GM19324 (cell line): ENCODE data around the gene DNASE1L1.
A peak's percentile ranks its signal among the peaks of the same experiment; 100 is the strongest.
"Not testable (repeated sequence)": the region's sequence is repeated elsewhere in the genome, so short reads cannot be mapped to it uniquely, and the experiment has no call there.

Experiments used
- ATAC-seq: cut with Tn5 transposase; IDR thresholded peaks from one replicate; pipeline ENCODE4 v1.9.1; 2021; ENCODE audit warnings: mild to moderate bottlenecking, moderate library complexity; ENCODE audit not compliant: unreplicated experiment, low FRiP score

The DNASE1L1 gene

GRCh38 chrX:154411981-154412340, 2.9 kb upstream of the DNASE1L1 start:
- ATAC-seq: peak; percentile 66

DNA sequence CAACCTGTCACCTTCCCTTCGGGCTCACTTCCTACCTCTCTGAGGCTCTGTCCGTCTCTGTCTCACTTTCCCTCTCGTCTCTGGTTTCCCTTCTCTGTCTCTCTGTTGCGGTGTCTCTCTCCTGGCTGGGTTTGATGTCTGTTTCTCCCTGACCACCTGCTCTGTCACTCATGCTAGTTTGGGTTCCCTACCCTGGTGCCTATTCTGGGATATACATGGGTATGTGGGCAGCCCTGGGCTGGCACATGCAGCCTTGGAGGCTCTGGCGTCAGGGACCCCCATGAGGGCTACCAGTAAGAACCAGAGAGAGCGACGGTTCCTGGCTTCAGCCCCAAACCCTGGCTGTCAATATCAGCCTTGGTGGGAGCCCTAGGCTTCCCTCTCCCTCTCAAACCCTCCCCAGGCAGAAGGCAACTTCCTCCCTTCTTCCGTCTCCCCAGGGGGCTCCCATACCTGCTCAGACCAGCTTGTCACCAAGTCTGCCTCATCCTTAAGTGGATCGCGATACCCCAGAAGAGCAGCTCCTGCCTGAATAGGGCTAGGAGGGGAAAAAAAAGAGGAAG, 314 bp downstream of the DNASE1L1 start:
- ATAC-seq: no peak

DNA sequence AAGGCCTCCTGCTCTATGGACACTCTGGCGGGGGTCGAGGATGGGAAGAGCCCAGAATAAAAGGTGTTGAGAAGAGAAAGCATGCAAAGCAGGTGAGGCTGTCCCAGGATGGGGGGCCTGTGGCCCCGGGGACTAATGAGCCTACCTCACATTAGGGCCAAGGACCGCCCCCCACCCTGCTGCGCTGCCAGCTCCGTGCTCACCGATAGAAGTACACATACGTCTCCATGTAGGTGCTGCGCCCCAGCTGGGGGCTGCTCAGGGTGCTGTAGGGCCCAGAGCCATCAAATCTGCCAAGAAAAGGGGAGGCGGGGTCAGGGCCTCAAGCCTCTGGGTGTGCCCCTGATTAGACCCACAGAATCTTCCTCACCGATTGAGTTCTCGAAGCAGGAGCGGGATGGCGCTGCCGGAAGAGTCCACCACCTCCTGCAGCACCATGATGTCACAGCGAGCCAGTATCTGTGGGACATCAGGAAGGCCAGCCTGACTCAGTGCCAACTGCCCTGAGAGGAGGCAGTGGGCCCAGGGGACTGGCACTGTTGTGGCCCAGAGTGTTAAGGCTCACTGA, 4.3 kb downstream of the DNASE1L1 start:
- no peak for ATAC-seq

DNA sequence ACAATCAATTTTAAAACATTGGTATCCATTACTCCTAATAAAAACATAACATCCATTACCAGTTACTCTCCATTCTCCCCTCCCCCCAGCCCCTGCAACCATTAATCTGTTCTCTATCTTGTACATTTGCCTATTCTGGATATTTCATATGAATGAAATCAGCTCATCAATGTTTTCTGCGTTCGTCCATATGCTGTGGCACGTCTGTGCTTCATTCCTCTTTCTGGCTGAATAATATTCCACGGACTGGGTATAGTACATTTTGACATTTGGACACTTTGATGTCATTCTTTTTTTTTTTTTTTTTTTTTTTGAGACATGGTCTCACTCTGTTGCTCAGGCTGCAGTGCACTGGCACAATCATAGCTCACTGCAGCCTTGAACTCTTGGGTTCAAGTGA, 5.2 kb downstream of the DNASE1L1 start:
- ATAC-seq: no peak

- ATAC-seq: no peak
These were observed 5.9 kb downstream of the DNASE1L1 start for GRCh38 chrX:154403192-154403591.

GRCh38 chrX:154402622-154403127, 6.4 kb downstream of the DNASE1L1 start:
- ATAC-seq: no peak

- no peak for ATAC-seq
These were observed 7.0 kb downstream of the DNASE1L1 start for GRCh38 chrX:154401918-154402621.

GRCh38 chrX:154401045-154401799, 7.8 kb downstream of the DNASE1L1 start:
- ATAC-seq: no peak

DNA sequence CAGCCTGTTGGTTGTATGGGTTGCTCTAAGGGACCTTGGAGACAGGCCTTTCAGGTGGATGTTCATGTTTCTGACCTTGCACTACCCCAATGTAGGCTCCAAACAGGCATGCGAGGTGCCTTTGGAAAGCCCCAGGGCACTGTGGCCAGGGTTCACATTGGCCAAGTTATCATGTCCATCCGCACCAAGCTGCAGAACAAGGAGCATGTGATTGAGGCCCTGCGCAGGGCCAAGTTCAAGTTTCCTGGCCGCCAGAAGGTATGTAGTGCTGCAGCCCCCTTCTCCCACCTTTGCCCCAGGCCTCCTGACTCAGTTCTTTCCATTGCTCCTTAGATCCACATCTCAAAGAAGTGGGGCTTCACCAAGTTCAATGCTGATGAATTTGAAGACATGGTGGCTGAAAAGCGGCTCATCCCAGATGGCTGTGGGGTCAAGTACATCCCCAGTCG, 8.7 kb downstream of the DNASE1L1 start:
- not testable (repeated sequence) for ATAC-seq

DNA sequence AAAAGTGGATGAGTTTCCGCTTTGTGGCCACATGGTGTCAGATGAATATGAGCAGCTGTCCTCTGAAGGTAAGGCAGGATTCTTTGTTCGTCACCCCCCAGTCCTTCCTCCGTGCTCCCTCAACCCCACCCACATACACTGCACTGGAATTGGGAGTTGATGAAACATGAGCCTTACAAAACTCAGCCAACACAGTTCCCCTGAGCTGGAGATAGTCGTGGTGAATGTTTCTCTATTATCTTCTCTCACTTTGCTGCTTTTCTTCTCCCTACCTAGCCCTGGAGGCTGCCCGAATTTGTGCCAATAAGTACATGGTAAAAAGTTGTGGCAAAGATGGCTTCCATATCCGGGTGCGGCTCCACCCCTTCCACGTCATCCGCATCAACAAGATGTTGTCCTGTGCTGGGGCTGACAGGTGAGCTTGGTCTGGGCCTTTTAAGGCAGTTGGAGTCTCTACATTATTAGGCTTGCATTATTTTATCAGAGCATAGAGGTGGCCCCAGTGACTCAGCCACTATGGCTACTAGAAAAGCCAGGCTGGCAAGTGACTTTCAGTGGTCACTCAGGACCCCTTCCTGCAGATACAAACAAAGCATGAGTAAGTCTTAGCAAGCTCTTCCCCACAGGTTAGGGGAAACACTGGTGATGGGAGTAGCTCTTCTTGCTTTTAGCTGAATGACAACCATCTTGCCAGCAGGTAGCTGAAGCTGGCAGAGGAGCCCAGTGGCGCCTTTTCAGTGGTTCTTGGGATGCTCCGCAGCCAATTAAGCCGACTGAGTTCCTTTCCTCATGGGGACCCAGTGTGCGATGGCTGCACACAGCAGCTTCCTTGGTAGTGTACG, 9.3 kb downstream of the DNASE1L1 start:
- ATAC-seq: no peak

GRCh38 chrX:154398668-154399526, 10.2 kb downstream of the DNASE1L1 start:
- no peak for ATAC-seq

DNA sequence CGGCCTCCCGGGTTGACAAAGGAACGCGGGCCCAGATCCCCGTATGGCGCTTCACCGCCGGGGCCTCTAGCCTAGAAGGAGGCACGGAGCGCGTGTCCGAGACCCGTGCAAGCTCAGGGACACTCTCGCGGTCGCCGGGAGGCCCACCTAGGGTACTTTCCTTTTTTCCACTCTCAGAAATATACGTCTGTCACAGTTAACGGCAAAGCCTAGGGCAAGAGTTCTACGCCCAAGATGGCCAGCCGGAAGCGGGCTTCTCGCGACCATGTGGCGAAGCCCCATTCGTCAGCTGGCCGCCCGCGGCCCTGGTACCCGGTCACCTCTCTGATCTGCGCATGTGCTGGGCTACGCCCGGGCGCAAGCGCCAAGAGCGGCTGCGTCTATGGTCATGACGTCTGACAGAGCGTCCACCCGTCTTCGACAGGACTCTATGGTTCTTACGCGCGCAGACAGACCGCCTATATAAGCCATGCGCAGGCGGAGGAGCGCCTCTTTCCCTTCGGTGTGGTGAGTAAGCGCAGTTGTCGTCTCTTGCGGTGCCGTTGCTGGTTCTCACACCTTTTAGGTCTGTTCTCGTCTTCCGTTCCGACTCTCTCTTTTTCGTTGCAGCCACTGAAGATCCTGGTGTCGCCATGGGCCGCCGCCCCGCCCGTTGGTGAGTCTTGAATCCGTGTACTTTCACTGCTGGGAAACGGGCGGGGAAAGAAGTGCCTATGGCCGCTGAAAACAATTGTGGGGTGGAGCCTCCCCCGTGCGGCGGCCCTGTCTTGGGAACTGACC, 11.0 kb downstream of the DNASE1L1 start, which contains the start of gene RPL10:
Gene RPL10 (plus strand): TSS at position 490 of the 780 bp plus-strand sequence. CDS start 143 bp downstream, at position 633.
- ATAC-seq: peak; percentile 85

GRCh38 chrX:154396973-154397887, 11.8 kb downstream of the DNASE1L1 start:
- peak; percentile 47 for ATAC-seq

- ATAC-seq: not testable (repeated sequence)
These were observed 12.7 kb downstream of the DNASE1L1 start for GRCh38 chrX:154396363-154396762.

DNA sequence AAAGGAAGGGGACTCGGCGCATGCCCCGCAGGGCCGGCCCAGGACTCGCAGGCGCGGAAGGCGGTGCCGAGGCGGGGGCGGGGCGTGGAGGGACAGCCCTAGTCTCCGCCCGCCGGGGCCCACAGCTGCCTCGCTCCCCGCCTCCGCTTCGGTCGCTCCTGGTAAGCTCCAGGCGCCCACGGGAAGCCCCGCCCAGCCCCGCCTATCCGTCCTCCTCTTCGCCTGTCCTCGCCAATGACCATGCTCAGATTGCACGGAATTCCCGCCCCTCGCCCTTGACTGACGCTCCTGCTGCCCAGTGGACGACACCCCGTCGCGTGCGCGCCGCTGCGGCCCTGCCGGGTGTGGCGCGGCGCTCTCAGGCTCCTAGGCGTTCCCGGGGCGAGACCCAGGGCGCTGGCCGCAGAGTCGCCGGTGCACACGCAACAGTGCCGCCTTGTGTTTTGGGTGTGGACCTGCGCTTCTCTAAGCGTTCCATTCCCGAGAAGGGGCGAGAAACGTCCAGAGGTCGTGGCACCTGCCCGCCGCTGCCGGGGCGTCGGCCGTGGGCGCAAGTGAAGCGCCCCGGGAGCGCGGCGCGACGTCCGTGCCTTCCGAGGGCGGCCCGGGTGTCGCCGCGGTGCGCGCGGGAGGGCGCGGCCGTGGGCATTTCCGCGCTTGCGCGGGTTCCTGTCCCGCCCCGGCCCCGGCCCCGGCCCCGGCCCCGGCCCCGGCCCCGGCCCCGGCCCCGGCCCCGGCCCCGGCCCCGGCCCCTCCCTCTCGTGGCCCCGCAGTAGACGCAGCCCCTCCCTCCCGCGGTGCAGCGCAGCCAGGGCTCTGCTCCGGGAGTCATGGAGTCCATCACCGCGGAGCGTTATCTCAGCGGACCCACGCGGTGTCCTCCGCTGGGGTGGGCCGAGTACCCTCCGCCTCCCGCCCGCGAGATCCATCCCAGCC, 19.0 kb downstream of the DNASE1L1 start:
- ATAC-seq: peak; percentile 69

DNA sequence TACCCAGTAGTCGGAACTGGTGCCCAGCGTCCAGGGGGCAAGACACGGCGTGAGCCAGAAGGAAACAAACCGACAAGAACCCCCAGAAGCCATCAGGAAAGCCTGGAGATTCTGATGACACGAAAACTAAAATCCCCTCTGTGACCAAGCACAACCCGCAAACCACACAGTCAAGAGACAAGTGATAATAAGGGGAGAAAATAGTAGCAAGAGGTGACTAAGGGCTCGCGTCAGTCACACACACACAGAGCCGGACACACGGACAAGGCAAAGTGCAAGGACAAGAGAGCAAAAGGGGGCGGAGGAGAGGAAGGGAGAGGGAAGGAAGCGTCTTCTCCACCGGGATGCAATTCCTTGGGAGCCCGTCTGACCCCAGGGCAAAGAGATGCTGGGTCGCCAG, 20.4 kb downstream of the DNASE1L1 start:
- ATAC-seq: not testable (repeated sequence)
